Naive thymus-derived CD4-positive, alpha-beta T cell (primary cell): ENCODE measurements around the gene CEP41. TPM values are rescaled to one million over a fixed set of nuclear protein-coding genes. Genes with fewer than 3 reads are reported as not detected.

Source experiments
- ATAC-seq: fragments of 150-1000 bp; cut with Tn5 transposase; 2 replicates; pipeline ENCODE4 v1.10.0; 2021; ENCODE audit warnings: mild to moderate bottlenecking, moderate library complexity
- CTCF ChIA-PET: fragments of 350-600 bp; sonication (Branson Sonifier 250); formaldehyde crosslinking; loops from one replicate; lab custom pipeline; 2021; ENCODE audit warnings: antibody characterized with exemption; lab: Charles Lee
- POLR2A ChIA-PET: fragments of 350-600 bp; sonication (Branson Sonifier 250); formaldehyde crosslinking; loops from one replicate; lab custom pipeline; 2021; ENCODE audit warnings: antibody characterized with exemption, inconsistent platforms; lab: Charles Lee
- DNase-seq, 9 donors: peaks; one replicate each; pipeline versions ENCODE4 v3.0.0 to v3.0.0-alpha.2; 2020 to 2022; ENCODE audit warnings: mixed read lengths in 1 of 9
- H3K27ac ChIP-seq: one replicate; pipeline ENCODE4 v1.7.0; 2013; ENCODE audit warnings: mild to moderate bottlenecking, low read depth, low read length, moderate library complexity
- H3K27me3 ChIP-seq, 2 donors: one replicate each; pipeline ENCODE4 v1.7.0; 2013; ENCODE audit warnings: low read length in 2 of 2, mild to moderate bottlenecking in 2 of 2, moderate library complexity in 2 of 2; ENCODE audit not compliant: control insufficient read depth in 2 of 2, insufficient read depth in 2 of 2
- H3K36me3 ChIP-seq, 3 experiments: 1 replicate in 2 of 3; 2 replicates in 1 of 3; pipeline ENCODE4 v1.7.0; 2013; ENCODE audit warnings: low read length in 3 of 3, mild to moderate bottlenecking in 3 of 3, moderate library complexity in 1 of 3; ENCODE audit not compliant: insufficient read depth in 3 of 3, control insufficient read depth in 2 of 3
- H3K4me1 ChIP-seq, 2 donors: one replicate each; pipeline ENCODE4 v1.7.0; 2013; ENCODE audit warnings: low read length in 2 of 2, mild to moderate bottlenecking in 2 of 2, moderate library complexity in 1 of 2; ENCODE audit not compliant: control insufficient read depth in 2 of 2, insufficient read depth in 2 of 2
- H3K4me3 ChIP-seq: 2 replicates; pipeline ENCODE4 v1.7.0; 2013; ENCODE audit warnings: mild to moderate bottlenecking, low read length
- H3K9me3 ChIP-seq, 3 experiments: 1 replicate in 2 of 3; 2 replicates in 1 of 3; pipeline ENCODE4 v1.7.0; 2013; ENCODE audit warnings: low read length in 3 of 3; ENCODE audit not compliant: control insufficient read depth in 2 of 3
- H3K27ac Mint-ChIP-seq, 9 donors: one replicate each; pipeline ENCODE4 v1.8.0; 2020 to 2022; ENCODE audit warnings: mixed read lengths in 9 of 9, mild to moderate bottlenecking in 8 of 9, moderate library complexity in 5 of 9, inconsistent platforms in 2 of 9
- H3K27me3 Mint-ChIP-seq, 5 donors: one replicate each; pipeline ENCODE4 v1.8.0; 2021 to 2022; ENCODE audit warnings: mixed read lengths in 5 of 5, mild to moderate bottlenecking in 1 of 5
- H3K36me3 Mint-ChIP-seq, 5 donors: one replicate each; pipeline ENCODE4 v1.8.0; 2020 to 2022; ENCODE audit warnings: mixed read lengths in 5 of 5, mild to moderate bottlenecking in 3 of 5, inconsistent platforms in 1 of 5
- H3K4me1 Mint-ChIP-seq, 7 donors: one replicate each; pipeline ENCODE4 v1.8.0; 2020 to 2022; ENCODE audit warnings: mixed read lengths in 7 of 7, mild to moderate bottlenecking in 3 of 7, inconsistent platforms in 1 of 7
- H3K4me3 Mint-ChIP-seq, 10 donors: one replicate each; pipeline ENCODE4 v1.8.0; 2020 to 2022; ENCODE audit warnings: mild to moderate bottlenecking in 10 of 10, mixed read lengths in 10 of 10, moderate library complexity in 6 of 10, inconsistent platforms in 2 of 10
- H3K9me3 Mint-ChIP-seq, 11 donors: one replicate each; pipeline ENCODE4 v1.8.0; 2020 to 2022; ENCODE audit warnings: mixed read lengths in 11 of 11, mild to moderate bottlenecking in 4 of 11, inconsistent platforms in 1 of 11, moderate library complexity in 1 of 11
- intact Hi-C, 2 donors: fragments of 100-400 bp; cut with micrococcal nuclease; formaldehyde crosslinking; loops; one replicate each; pipeline ENCODE4 v1.15.1; 2023
- polyA plus RNA-seq, 2 donors: library from polyadenylated mRNA; unstranded; fragments of 300-500 nt; fragmentation: Illumina TruSeq; gene quantifications; one replicate each; pipeline ENCODE4 v1.2.3, GENCODE V29; 2021
- total RNA-seq, 6 experiments: library from RNA in 5 of 6; stranded (reverse) in 5 of 6; gene quantifications; 1 replicate in 5 of 6; 2 replicates in 1 of 6; pipeline ENCODE4 v1.2.3 and lab custom pipeline; 2021 to 2026

Gene CEP41
- total and polyA plus RNA-seq, 7 experiments from 2014 or later, result 6.9 to 29.6 (median 13.3) TPM

DNA sequence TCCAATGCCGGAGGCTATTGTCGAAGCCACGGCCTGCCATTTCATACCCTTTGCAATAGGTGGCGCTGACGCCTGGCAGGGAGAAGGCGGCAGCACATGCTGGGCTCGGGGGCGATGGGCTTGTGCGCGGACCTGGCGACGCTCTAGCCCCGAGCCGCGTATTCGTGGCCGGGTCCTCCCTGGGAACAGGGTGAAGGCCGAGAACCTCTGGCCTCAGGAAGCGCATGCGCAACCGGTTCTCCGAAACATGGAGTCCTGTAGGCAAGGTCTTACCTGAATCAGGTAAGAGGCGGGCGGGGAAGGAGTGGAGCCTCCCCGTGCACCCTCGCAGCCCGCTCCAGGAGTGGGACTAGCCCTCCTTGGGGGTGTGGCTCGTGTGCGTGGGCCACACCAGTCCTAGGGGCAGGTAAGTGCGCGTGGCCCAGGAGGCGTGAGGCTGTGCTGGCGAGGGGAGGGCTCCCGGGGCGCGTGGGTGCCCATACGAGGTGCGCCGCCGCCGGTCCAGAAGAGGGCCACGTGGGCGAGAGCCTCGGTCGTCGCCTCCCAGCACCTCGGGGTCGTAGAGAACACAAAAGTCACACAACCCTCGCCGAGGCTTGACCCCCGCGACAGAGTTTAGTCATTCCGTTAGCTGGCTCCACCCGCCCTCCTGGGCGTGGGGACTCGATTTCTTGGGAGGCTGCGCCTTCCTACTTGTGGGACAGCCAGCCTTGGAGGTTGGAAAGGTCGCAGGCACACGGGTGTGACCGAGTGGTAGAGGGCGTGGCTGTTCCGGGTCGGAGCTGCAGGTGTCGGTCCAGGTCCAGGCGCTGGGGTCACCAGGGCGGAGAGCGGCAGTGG is 45.5 kb upstream of the CEP41 start:
- Histone ChIP-seq H3K27me3 (no peaks in the 10 kb centered on the region), H3K36me3 (no peaks in the 10 kb centered on the region), H3K27ac (peak overlapping the region; percentile 41), H3K4me3 (peak overlapping the region; percentile 80), H3K4me1 (peaks cover 7 to 9% of the 10 kb centered on the region in 2 donors), H3K9me3 (no peaks in the 10 kb centered on the region)
- DNase-seq, result peak; percentile 34 to 73 (median 56)
- peak; percentile 88 for ATAC-seq
- H3K9me3 Mint-ChIP-seq, result peaks cover 0 to 4% (median 0%) of the 10 kb centered on the region in 11 donors
- peaks cover 22 to 32% (median 25%) of the 10 kb centered on the region in 7 donors for H3K4me1 Mint-ChIP-seq
- peak overlapping the region in 5 of 9 donors; percentile 58 to 88 (median 73) for H3K27ac Mint-ChIP-seq
- intact Hi-C loops, result loop anchor here (1.0 to 10.0 kb wide), 11 partner anchors 44 to 414 kb away; partner anchors contain the start of genes CEP41 (in 1 of the 2), COPG2 (in 1 of the 2) and KLHDC10 (in 1 of the 2)
- H3K27me3 Mint-ChIP-seq, result peaks cover 5 to 66% (median 31%) of the 10 kb centered on the region in 5 donors
- POLR2A ChIA-PET, result no interaction called here
- CTCF ChIA-PET, result interaction anchor here (0.7 to 1.4 kb wide), 7 partner anchors 9 to 270 kb away, joined by 3 to 4 read pairs (median 3); no protein-coding TSS in a partner anchor
- H3K4me3 Mint-ChIP-seq, result peak overlapping the region; percentile 85 to 94 (median 91)
- no peaks in the 10 kb centered on the region for H3K36me3 Mint-ChIP-seq

DNA sequence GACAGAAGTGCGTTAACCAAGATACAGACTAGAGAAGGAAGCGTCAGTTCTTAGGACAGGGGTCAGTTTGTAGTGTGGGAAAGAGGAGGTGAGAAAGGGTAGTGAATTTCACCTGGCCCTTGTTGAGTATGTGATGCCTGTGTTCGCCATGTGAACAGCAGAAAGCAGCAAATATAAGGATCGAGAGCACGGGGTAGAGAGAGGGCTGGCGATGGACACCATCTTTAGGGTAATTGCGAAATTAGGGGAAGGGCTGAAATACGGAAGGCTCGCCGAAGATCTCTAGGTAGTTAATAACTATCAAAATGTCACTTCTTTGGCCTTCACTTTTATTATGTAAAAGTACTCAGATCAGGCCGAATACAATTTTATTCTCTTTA is 44.9 kb upstream of the CEP41 start:
- H3K27ac Mint-ChIP-seq, result peak overlapping the region in 1 of 9 donors; percentile 66
- no peak for ATAC-seq
- intact Hi-C loops, result loop anchor here (1.0 to 10.0 kb wide), 11 partner anchors 43 to 413 kb away; partner anchors contain the start of genes CEP41 (in 1 of the 2), COPG2 (in 1 of the 2) and KLHDC10 (in 1 of the 2)
- H3K36me3 Mint-ChIP-seq, result no peaks in the 10 kb centered on the region
- Histone ChIP-seq H3K27ac (no peak overlapping the region), H3K9me3 (no peaks in the 10 kb centered on the region), H3K36me3 (no peaks in the 10 kb centered on the region), H3K27me3 (no peaks in the 10 kb centered on the region), H3K4me1 (peaks cover 5 to 7% of the 10 kb centered on the region in 2 donors), H3K4me3 (peak overlapping the region; percentile 80)
- DNase-seq, result no peak
- ChIA-PET POLR2A (no interaction called here), CTCF (interaction anchor here (0.7 kb wide), 1 partner anchor 9 kb away, joined by 3 read pairs; no protein-coding TSS in a partner anchor)
- peak overlapping the region; percentile 56 to 94 (median 91) for H3K4me3 Mint-ChIP-seq
- H3K9me3 Mint-ChIP-seq, result peaks cover 0 to 4% (median 0%) of the 10 kb centered on the region in 11 donors
- peaks cover 5 to 61% (median 27%) of the 10 kb centered on the region in 5 donors for H3K27me3 Mint-ChIP-seq
- peaks cover 19 to 26% (median 24%) of the 10 kb centered on the region in 7 donors for H3K4me1 Mint-ChIP-seq

GRCh38 chr7:130483031-130483430 is 42.2 kb upstream of the CEP41 start:
- no peaks in the 10 kb centered on the region for H3K36me3 ChIP-seq
- H3K36me3 Mint-ChIP-seq, result no peaks in the 10 kb centered on the region
- H3K27me3 Mint-ChIP-seq, result peaks cover 5 to 43% (median 19%) of the 10 kb centered on the region in 5 donors
- intact Hi-C loops, result loop anchor here in 1 of 2 donors (10.0 kb wide), 2 partner anchors 68 to 272 kb away; no protein-coding TSS in a partner anchor
- H3K9me3 ChIP-seq, result no peaks in the 10 kb centered on the region
- no peak overlapping the region for H3K4me3 Mint-ChIP-seq
- peaks cover 5 to 7% of the 10 kb centered on the region in 2 donors for H3K4me1 ChIP-seq
- no peaks in the 10 kb centered on the region for H3K27me3 ChIP-seq
- POLR2A ChIA-PET, result no interaction called here
- DNase-seq, result no peak
- H3K27ac Mint-ChIP-seq, result no peak overlapping the region
- H3K4me3 ChIP-seq, result no peak overlapping the region
- H3K4me1 Mint-ChIP-seq, result peaks cover 17 to 25% (median 20%) of the 10 kb centered on the region in 7 donors
- H3K9me3 Mint-ChIP-seq, result peaks cover 0 to 5% (median 1%) of the 10 kb centered on the region in 11 donors
- no peak for ATAC-seq
- CTCF ChIA-PET, result no interaction called here
- H3K27ac ChIP-seq, result no peak overlapping the region

DNA sequence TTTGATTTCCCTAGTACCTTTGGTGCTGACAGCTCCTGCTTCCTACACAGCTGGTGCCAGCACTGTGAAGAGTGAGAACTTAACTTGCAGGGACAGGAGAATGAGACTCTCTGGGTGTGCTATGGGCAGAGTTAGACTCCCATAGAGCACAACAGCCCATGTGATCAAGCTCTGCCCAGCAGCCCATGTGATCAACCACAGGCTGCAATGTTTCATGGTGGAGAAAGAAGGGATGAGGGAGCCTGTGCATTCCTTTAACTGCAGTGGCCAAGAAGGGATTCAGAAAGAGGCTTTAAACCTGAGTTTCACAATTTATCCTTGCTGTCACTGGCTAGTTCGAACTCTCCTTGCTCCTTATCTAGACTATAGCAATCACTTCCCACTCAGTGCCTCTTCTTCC is 41.1 kb upstream of the CEP41 start:
- ChIA-PET CTCF (no interaction called here), POLR2A (interaction anchor here (0.5 kb wide), 1 partner anchor 281 kb away, joined by 4 read pairs; no protein-coding TSS in a partner anchor)
- Histone ChIP-seq H3K36me3 (no peaks in the 10 kb centered on the region), H3K4me3 (no peak overlapping the region), H3K27me3 (no peaks in the 10 kb centered on the region), H3K27ac (no peak overlapping the region), H3K4me1 (peaks cover 5 to 7% of the 10 kb centered on the region in 2 donors), H3K9me3 (no peaks in the 10 kb centered on the region)
- intact Hi-C loops, result loop anchor here in 1 of 2 donors (10.0 kb wide), 2 partner anchors 67 to 273 kb away; no protein-coding TSS in a partner anchor
- DNase-seq, result no peak
- Mint-ChIP-seq H3K27me3 (peaks cover 5 to 39% (median 16%) of the 10 kb centered on the region in 5 donors), H3K36me3 (peaks cover 0 to 2% (median 0%) of the 10 kb centered on the region in 5 donors), H3K9me3 (peaks cover 0 to 9% (median 1%) of the 10 kb centered on the region in 11 donors), H3K4me1 (peaks cover 14 to 24% (median 18%) of the 10 kb centered on the region in 7 donors), H3K4me3 (no peak overlapping the region), H3K27ac (no peak overlapping the region)
- ATAC-seq, result no peak

DNA sequence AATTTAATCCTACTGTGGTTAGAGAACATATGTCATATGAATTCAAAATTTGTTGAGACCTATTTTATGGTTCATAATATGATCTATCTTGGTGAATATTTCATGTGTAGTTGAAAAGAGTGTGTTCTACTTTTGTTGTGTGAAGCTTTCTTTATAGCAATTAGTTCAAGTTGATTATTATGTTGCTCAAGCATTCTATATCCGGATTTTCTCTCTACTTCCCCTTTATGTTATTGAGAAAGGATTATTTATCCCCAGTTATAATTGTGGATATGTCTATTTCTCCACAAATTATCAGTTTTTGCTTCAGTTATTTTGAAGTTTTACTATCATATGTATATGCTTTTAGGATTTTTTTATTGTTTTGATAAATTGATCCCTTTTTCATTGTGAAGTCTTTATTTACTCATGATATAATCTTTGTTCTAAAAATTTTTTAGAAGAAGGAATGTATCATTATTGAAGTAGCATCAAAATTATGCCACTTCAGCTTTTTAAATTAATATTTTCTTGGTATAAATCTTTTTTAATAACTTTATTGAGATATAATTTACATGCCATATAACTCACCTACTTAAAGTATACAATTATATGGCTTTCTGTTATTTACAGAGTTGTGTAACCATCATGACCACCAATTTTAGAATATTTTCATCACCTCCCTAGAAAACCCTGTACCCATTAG is 39.0 kb upstream of the CEP41 start:
- CTCF ChIA-PET, result no interaction called here
- Histone ChIP-seq H3K9me3 (no peaks in the 10 kb centered on the region), H3K4me3 (no peak overlapping the region), H3K27ac (no peak overlapping the region), H3K27me3 (no peaks in the 10 kb centered on the region), H3K4me1 (no peaks in the 10 kb centered on the region), H3K36me3 (no peaks in the 10 kb centered on the region)
- intact Hi-C loops, result loop anchor here in 1 of 2 donors (10.0 kb wide), 2 partner anchors 65 to 275 kb away; no protein-coding TSS in a partner anchor
- Mint-ChIP-seq H3K36me3 (peaks cover 0 to 3% (median 0%) of the 10 kb centered on the region in 5 donors), H3K9me3 (peaks cover 0 to 9% (median 0%) of the 10 kb centered on the region in 11 donors), H3K27ac (no peak overlapping the region), H3K27me3 (peaks cover 5 to 23% (median 7%) of the 10 kb centered on the region in 5 donors), H3K4me1 (peaks cover 0 to 6% (median 2%) of the 10 kb centered on the region in 7 donors), H3K4me3 (no peak overlapping the region)
- no peak for ATAC-seq
- no peak for DNase-seq
- POLR2A ChIA-PET, result no interaction called here

DNA sequence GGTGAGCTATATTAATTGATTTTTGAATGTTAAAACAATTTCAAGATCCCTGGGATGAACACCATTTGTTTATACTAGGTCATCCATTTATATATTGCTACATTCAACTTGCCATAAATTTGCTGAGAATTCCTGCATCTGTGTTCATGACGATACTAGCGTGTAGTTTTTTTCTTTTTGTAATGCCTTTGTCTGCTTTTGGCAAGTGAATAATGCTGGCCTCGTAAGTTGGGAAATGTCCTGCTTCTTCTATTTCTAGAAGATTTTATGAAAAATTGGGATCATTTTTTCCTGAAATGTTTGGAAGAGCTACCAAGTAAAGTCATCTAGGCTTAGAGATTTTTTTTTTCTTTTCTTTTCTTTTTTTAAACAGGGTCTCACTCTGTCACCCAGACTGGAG is 38.2 kb upstream of the CEP41 start:
- CTCF ChIA-PET, result interaction anchor here (0.6 kb wide), 1 partner anchor 8 kb away, joined by 3 read pairs; no protein-coding TSS in a partner anchor
- Histone ChIP-seq H3K27me3 (no peaks in the 10 kb centered on the region), H3K27ac (no peak overlapping the region), H3K4me3 (no peak overlapping the region), H3K36me3 (no peaks in the 10 kb centered on the region), H3K9me3 (no peaks in the 10 kb centered on the region), H3K4me1 (no peaks in the 10 kb centered on the region)
- POLR2A ChIA-PET, result no interaction called here
- Mint-ChIP-seq H3K4me3 (no peak overlapping the region), H3K27ac (no peak overlapping the region), H3K9me3 (peaks cover 0 to 9% (median 0%) of the 10 kb centered on the region in 11 donors), H3K4me1 (peaks cover 0 to 7% (median 0%) of the 10 kb centered on the region in 7 donors), H3K36me3 (peaks cover 0 to 3% (median 0%) of the 10 kb centered on the region in 5 donors), H3K27me3 (peaks cover 5 to 17% (median 6%) of the 10 kb centered on the region in 5 donors)
- DNase-seq, result no peak
- ATAC-seq, result no peak
- intact Hi-C loops, result no loop called here
